Neural progenitor cell (in vitro differentiated cells): ENCODE data around the gene OR7C1.

Source experiments
- CTCF ChIP-seq: fragments of 200-600 bp; sonication (generic); IDR thresholded peaks from 2 replicates; pipeline ENCODE4 v1.5.1; 2017; ENCODE audit warnings: antibody characterized with exemption, mild to moderate bottlenecking
- EZH2 ChIP-seq: fragments of 200-600 bp; sonication (generic); IDR thresholded peaks from 2 replicates; pipeline ENCODE4 v1.6.1; 2017; ENCODE audit warnings: antibody characterized with exemption, mild to moderate bottlenecking, moderate library complexity

GRCh38 chr19:14774373-14774772, 60.6 kb downstream of the OR7C1 start:
- TF ChIP-seq CTCF = no peak
- TF ChIP-seq EZH2 = no peak
